Measurements from ENCODE around the gene TAGLN3. TPM values are rescaled to one million over a fixed set of nuclear protein-coding genes. Genes with fewer than 3 reads are reported as not detected.
A peak's percentile ranks its signal among the peaks of the same experiment; 100 is the strongest.

The TAGLN3 gene
- total RNA-seq (1.6 and 4.2 TPM in 2 replicates), polyA plus RNA-seq (1.1 and 1.6 TPM in 2 replicates)

DNA sequence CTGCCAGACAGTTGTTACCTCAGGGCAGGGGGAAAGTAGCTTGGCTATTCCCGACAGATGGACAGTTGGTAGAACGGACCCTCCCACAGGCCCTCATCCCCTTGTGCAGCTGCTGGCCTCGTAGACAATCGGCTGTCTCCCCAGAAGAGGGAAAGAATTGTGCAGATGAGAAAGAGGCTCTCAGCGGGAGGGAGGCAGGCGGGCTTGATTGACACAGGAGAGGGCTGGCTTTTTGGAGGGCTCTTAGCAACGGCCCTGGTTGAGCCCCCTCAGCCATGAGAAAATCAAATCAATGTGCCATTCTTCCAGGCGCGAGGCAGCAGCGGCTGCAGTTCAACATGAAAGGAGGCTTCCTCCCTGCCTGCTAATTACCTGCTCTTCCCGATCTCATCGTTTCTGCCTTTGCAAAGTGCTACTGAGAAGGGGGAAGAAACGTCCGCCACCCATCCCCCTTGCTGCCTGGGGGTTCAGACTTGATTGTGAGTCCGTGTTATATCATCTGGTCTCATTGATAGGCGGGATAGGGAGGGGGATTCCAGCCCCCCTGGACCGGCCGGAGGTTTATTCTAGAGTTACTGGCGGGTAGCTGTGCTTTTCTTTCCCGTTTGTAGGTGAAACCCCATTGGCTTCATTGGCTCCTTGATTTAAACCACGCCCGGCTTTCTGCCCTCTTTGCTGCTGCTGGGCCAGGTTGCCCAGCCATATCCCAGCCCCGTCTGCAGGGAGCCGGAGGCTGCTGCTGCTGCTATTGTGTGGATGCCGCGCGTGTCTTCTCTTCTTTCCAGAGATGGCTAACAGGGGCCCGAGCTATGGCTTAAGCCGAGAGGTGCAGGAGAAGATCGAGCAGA is at the start of gene TAGLN3:
Gene TAGLN3, plus strand, starts transcription at position 287 of the 848 bp plus-strand sequence. Its CDS starts 501 bp downstream, at position 788.
- Histone ChIP-seq H3K9me3 (ENCODE audit: low read depth) (no peaks in the 10 kb centered on the region), H3K4me3 (peak within 1 kb of the TSS; percentile 41), H3K27ac (no peak within 1 kb of the TSS), H3K36me3 (no peaks in the 10 kb centered on the region), H3K27me3 (peaks cover 51% of the 10 kb centered on the region), H3K4me1 (ENCODE audit: low read depth) (peaks cover 8% of the 10 kb centered on the region)
- TF ChIP-seq, protein P1, sequence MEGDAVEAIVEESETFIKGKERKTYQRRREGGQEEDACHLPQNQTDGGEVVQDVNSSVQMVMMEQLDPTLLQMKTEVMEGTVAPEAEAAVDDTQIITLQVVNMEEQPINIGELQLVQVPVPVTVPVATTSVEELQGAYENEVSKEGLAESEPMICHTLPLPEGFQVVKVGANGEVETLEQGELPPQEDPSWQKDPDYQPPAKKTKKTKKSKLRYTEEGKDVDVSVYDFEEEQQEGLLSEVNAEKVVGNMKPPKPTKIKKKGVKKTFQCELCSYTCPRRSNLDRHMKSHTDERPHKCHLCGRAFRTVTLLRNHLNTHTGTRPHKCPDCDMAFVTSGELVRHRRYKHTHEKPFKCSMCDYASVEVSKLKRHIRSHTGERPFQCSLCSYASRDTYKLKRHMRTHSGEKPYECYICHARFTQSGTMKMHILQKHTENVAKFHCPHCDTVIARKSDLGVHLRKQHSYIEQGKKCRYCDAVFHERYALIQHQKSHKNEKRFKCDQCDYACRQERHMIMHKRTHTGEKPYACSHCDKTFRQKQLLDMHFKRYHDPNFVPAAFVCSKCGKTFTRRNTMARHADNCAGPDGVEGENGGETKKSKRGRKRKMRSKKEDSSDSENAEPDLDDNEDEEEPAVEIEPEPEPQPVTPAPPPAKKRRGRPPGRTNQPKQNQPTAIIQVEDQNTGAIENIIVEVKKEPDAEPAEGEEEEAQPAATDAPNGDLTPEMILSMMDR (IDR thresholded peaks at IDR 0.05; ENCODE audit: low read depth, low read length): no peak
- peak; percentile 25 to 50 for DNase-seq (ENCODE audit: low read depth in 1 of 2, low spot score in 1 of 2)

DNA sequence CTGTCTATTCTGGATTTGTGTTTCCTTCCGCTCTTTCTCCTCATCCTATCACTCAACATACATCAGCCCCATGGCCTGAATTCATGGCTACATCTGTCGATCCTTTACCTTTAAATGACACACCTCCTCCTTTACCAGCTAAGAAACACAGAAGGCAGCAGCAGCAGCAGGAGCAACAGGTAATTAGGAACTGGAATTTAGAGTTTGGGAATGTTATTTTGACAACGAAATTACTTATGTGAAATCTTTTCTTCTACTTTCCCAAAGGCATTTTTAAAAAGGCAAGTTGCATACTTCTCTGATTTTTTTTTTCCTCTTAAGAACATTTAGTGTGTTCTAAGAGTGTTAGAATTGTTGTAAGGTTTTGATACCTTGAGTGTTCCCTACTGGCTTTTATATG is 49.0 kb upstream of the TAGLN3 start:
- Histone ChIP-seq H3K9me3 (ENCODE audit: low read depth) (no peaks in the 10 kb centered on the region), H3K27me3 (no peaks in the 10 kb centered on the region), H3K4me1 (ENCODE audit: low read depth) (peaks cover 4% of the 10 kb centered on the region), H3K27ac (no peak overlapping the region), H3K36me3 (no peaks in the 10 kb centered on the region), H3K4me3 (no peak overlapping the region)
- TF ChIP-seq, protein P1 (IDR thresholded peaks at IDR 0.05; ENCODE audit: low read depth, low read length): no peak
- no peak for DNase-seq (ENCODE audit: low read depth in 1 of 2, low spot score in 1 of 2)

DNA sequence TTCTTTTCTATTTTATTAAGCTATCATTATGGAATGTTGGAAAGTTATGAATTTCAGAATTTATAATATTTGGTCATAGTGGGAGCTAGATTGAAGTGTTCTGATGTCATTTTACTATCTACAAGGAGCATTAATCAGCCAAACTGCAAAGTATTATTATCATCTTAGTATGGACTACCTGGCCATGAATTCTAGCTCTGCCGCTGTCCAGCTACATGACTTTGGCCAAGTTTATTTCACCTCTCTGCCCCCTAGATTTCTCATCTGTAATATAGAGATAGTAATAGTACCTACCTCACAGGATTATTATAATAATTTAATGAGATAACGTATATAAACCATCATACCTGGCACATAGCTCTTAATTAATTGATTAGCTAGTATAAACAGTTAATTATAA is 47.7 kb upstream of the TAGLN3 start:
- no peaks in the 10 kb centered on the region for H3K36me3 ChIP-seq
- TF ChIP-seq, protein P1 (IDR thresholded peaks at IDR 0.05; ENCODE audit: low read depth, low read length): no peak
- H3K9me3 ChIP-seq (ENCODE audit: low read depth): no peaks in the 10 kb centered on the region
- no peaks in the 10 kb centered on the region for H3K27me3 ChIP-seq
- no peak for DNase-seq (ENCODE audit: low read depth in 1 of 2, low spot score in 1 of 2)
- no peak overlapping the region for H3K27ac ChIP-seq
- H3K4me3 ChIP-seq: no peak overlapping the region
- H3K4me1 ChIP-seq (ENCODE audit: low read depth): peaks cover 4% of the 10 kb centered on the region

DNA sequence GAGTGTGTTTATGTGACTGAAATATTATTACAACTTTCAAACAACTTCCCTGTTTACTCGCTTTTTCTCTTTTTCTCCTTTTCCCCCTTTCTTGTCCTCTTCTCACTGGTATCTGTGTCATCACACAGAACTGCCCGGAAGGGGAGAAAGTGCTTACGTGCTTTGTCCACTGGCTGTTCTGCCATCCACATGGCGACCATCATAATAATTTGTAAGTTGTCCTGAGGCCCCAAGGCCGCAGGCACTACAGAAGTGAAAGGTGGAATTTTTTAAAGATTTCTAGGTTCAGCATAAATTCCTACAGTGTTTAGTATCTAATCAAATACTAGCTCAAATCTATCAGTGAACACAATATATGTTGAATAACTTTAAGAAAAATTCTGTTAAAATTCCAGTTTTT is 46.6 kb upstream of the TAGLN3 start:
- no peak for DNase-seq (ENCODE audit: low read depth in 1 of 2, low spot score in 1 of 2)
- TF ChIP-seq, protein P1 (IDR thresholded peaks at IDR 0.05; ENCODE audit: low read depth, low read length): no peak
- no peaks in the 10 kb centered on the region for H3K36me3 ChIP-seq
- H3K4me3 ChIP-seq: no peak overlapping the region
- H3K9me3 ChIP-seq (ENCODE audit: low read depth): no peaks in the 10 kb centered on the region
- no peaks in the 10 kb centered on the region for H3K27me3 ChIP-seq
- no peak overlapping the region for H3K27ac ChIP-seq
- H3K4me1 ChIP-seq (ENCODE audit: low read depth): peaks cover 4% of the 10 kb centered on the region

DNA sequence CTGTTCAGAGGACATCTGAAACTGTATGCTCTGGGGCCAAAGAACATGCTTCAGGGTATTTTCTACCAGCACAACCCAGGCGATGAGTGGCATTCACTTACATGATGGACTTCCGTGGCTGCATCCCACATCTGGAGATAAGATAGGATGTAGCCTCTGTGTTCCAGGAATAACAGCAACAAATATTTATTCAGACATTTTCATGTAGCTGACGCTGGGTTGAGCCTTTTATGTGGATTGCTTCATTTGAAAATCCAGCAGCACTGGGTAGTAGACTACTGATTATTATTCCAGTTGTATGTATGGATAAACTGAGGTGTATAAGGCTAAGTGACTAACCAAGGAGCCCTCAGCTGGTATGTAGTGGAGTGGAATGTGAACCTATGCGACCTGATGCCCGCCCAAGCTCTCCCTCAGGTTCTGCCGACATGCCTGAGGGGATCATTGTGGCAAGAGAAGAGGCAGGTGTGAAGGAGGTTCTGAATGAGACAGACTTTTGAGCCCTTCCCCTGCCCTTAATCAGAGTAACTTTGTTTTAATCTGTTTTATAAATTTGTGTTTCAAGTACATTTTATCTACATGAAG is 45.8 kb upstream of the TAGLN3 start:
- H3K27me3 ChIP-seq: no peaks in the 10 kb centered on the region
- peak in 1 of 2 donors; percentile 33 for DNase-seq (ENCODE audit: low read depth in 1 of 2, low spot score in 1 of 2)
- H3K4me3 ChIP-seq: no peak overlapping the region
- peaks cover 4% of the 10 kb centered on the region for H3K4me1 ChIP-seq (ENCODE audit: low read depth)
- no peak overlapping the region for H3K27ac ChIP-seq
- TF ChIP-seq, protein P1 (IDR thresholded peaks at IDR 0.05; ENCODE audit: low read depth, low read length): no peak
- no peaks in the 10 kb centered on the region for H3K9me3 ChIP-seq (ENCODE audit: low read depth)
- no peaks in the 10 kb centered on the region for H3K36me3 ChIP-seq
